Spleen (tissue), 7 donors: Measurements from ENCODE around the gene GIPC3.
"Not testable (repeated sequence)": the region's sequence is repeated elsewhere in the genome, so short reads cannot be mapped to it uniquely, and the experiment has no call there.

Experiments
- CTCF ChIP-seq, 11 experiments: fragments of 200-600 bp in 7 of 11; fragments of 450-650 bp in 4 of 11; sonication (generic) in 4 of 11; IDR thresholded peaks in 8 of 11; conservative IDR thresholded peaks in 3 of 11; 1 replicate in 7 of 11; 2 replicates in 4 of 11; pipeline versions ENCODE4 v1.4.0 to v1.8.0; 2016 to 2021; ENCODE audit warnings: antibody characterized with exemption in 11 of 11, inconsistent platforms in 4 of 11, mild to moderate bottlenecking in 1 of 11
- POLR2AphosphoS5 ChIP-seq, 3 donors: sonication (generic); formaldehyde crosslinking; IDR thresholded peaks; one replicate each; pipeline ENCODE4 v1.5.1; 2017; ENCODE audit warnings: antibody characterized with exemption in 3 of 3
- donor health status: DM: no; HTN: no; CAD: no; lungs with moderate emphysema.
- donor health status: DM: no; HTN: no; CAD: no.
- donor health status: DM: no; HTN: no; CAD: no.

- TF ChIP-seq POLR2AphosphoS5 (IDR thresholded peaks at IDR 0.05); CTCF (IDR thresholded peaks at IDR 0.05 in 8 of 11, conservative IDR thresholded peaks at IDR 0.05 in 3 of 11): not testable (repeated sequence)
Measured at GRCh38 chr19:3584036-3584802, 1.1 kb upstream of the GIPC3 start.
